ENCODE data around the gene IFIH1. TPM values are rescaled to one million over a fixed set of nuclear protein-coding genes. Genes with fewer than 3 reads are reported as not detected.

The IFIH1 gene
- total RNA-seq, 1 experiment from 2014 or later: 7.8 TPM

GRCh38 chr2:162300266-162300665 is 18.2 kb downstream of the IFIH1 start:
- Histone ChIP-seq H3K9me3 (ENCODE audit: low read length) (no peaks in the 10 kb centered on the region), H3K9ac (ENCODE audit: low read length) (no peak overlapping the region), H3K36me3 (ENCODE audit: low read depth, low read length) (no peaks in the 10 kb centered on the region), H3K4me1 (ENCODE audit: insufficient read depth, low read length) (no peaks in the 10 kb centered on the region; the same call in 1 of the 2 replicates), H4K20me1 (ENCODE audit: low read length) (no peaks in the 10 kb centered on the region), H3K9me2 (replicated peaks; ENCODE audit: low read length) (no peaks in the 10 kb centered on the region), H3F3A (ENCODE audit: low read length, unreplicated experiment) (no peaks in the 10 kb centered on the region), H3K27ac (ENCODE audit: low read length) (no peak overlapping the region), H3K27me3 (ENCODE audit: low read length) (no peaks in the 10 kb centered on the region), H3K79me2 (ENCODE audit: low read length) (no peaks in the 10 kb centered on the region), H2AFZ (ENCODE audit: low read length) (no peak overlapping the region), H3K4me2 (ENCODE audit: low read length) (no peak overlapping the region), H3K4me3 (ENCODE audit: low read length) (no peak overlapping the region)
- CTCF ChIA-PET: interaction anchor here (0.6 kb wide), 2 partner anchors 81 to 495 kb away, joined by 3 to 5 read pairs; no protein-coding TSS in a partner anchor
- ATAC-seq (no peak), DNase-seq (no peak)
- no TSS peak for BruUV-seq (replicated peaks)
- POLR2A ChIA-PET (ENCODE audit: unreplicated experiment): no interaction called here
- no peak for TF ChIP-seq CTCF (conservative IDR thresholded peaks at IDR 0.05; ENCODE audit: low read depth, low read length)
- intact Hi-C loops (cut with micrococcal nuclease): loop anchor here (2.0 kb wide), 1 partner anchor 35 kb away; no protein-coding TSS in a partner anchor

DNA sequence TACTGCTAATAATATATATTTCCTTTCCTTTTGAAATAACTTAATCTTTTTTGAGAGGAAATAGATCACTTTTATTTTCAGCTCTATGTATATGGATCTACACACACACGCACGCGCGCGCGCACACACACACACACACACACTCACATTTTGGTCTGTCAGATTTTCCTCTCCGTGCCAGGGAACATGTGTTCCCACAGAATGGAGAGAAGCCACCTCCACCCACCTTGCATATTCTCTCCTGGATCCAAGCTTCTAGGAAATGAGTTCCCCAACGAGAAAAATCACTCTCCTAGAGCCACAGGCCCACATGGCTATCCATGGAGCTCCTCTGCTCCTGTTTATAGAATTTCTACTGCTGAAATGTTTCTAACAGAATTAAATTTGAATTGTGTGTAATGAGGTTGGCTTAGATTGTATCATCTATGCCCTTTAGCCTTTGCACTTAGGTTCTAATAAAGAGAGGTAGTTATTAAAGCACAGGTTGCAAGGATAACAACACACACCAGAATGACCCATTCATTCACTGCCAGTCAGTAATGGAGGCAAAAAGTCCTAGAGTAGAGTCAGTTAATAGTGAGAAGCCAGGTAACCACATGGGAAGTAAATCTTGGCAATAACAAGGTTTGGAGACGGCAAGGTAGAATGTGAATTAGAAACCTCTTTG is 19.7 kb downstream of the IFIH1 start:
- intact Hi-C loops (cut with micrococcal nuclease): loop anchor here (1.0 to 10.0 kb wide), 4 partner anchors 37 to 714 kb away; no protein-coding TSS in a partner anchor
- no peak for TF ChIP-seq EZH2 (IDR thresholded peaks at IDR 0.05; ENCODE audit: low read length, unreplicated experiment)
- no peak for TF ChIP-seq CTCF (conservative IDR thresholded peaks at IDR 0.05; ENCODE audit: low read depth, low read length)
- no peak for TF ChIP-seq EZH2phosphoT487 (IDR thresholded peaks at IDR 0.05; ENCODE audit: borderline replicate concordance, low read length)
- Histone ChIP-seq H2AFZ (ENCODE audit: low read length) (no peak overlapping the region), H3F3A (ENCODE audit: low read length, unreplicated experiment) (no peaks in the 10 kb centered on the region), H3K9me2 (replicated peaks; ENCODE audit: low read length) (no peaks in the 10 kb centered on the region), H3K27ac (ENCODE audit: low read length) (no peak overlapping the region), H3K79me2 (ENCODE audit: low read length) (no peaks in the 10 kb centered on the region), H3K9ac (ENCODE audit: low read length) (no peak overlapping the region), H3K27me3 (ENCODE audit: low read length) (no peaks in the 10 kb centered on the region), H3K4me2 (ENCODE audit: low read length) (no peak overlapping the region), H3K9me3 (ENCODE audit: low read length) (no peaks in the 10 kb centered on the region), H3K4me1 (ENCODE audit: insufficient read depth, low read length) (peaks cover under 1% of the 10 kb centered on the region; the same call in 1 of the 2 replicates), H3K4me3 (ENCODE audit: low read length) (no peak overlapping the region), H3K36me3 (ENCODE audit: low read depth, low read length) (no peaks in the 10 kb centered on the region), H4K20me1 (ENCODE audit: low read length) (no peaks in the 10 kb centered on the region)
- no TSS peak for BruUV-seq (replicated peaks)
- DNase-seq: no peak
- POLR2A ChIA-PET (ENCODE audit: unreplicated experiment): no interaction called here
- no peak for ATAC-seq
- CTCF ChIA-PET: interaction anchor here (0.5 to 1.8 kb wide), 8 partner anchors 37 to 352 kb away, joined by 3 to 38 read pairs (median 5); no protein-coding TSS in a partner anchor

DNA sequence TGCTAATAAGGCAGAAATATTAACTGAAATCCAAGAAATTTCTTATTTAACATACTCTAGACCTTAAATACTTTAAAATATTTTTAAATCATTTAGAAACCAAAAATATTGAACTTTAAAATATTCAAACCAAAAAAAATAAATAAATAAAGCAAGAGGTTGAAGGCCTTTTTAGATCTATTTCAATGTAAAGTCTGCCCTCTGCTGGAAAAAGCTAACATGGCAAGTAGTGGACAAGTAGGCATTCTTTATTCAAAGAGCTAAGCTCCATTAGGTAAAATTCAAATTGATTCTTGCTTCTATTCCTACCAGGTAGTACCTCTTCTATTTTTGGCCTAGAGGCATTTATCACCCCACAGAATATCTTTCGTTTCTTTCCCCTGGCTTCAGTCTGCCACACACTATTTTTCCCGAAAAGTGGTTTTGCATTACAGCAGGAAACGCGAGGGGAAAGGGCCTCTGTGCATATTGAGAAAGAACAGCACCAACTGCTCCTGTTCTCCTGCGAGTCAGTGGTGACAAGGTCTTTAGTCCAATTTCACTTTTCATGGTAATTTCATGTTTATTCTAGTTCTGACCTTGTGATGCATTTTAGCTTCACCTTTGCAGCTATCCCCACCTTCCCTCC is 20.4 kb downstream of the IFIH1 start:
- Histone ChIP-seq H3K27ac (ENCODE audit: low read length) (no peak overlapping the region), H3K4me3 (ENCODE audit: low read length) (no peak overlapping the region), H3K9ac (ENCODE audit: low read length) (no peak overlapping the region), H3K36me3 (ENCODE audit: low read depth, low read length) (no peaks in the 10 kb centered on the region), H3K4me2 (ENCODE audit: low read length) (no peak overlapping the region), H2AFZ (ENCODE audit: low read length) (no peak overlapping the region), H3K79me2 (ENCODE audit: low read length) (no peaks in the 10 kb centered on the region), H3K27me3 (ENCODE audit: low read length) (no peaks in the 10 kb centered on the region), H4K20me1 (ENCODE audit: low read length) (no peaks in the 10 kb centered on the region), H3F3A (ENCODE audit: low read length, unreplicated experiment) (no peaks in the 10 kb centered on the region), H3K9me3 (ENCODE audit: low read length) (no peaks in the 10 kb centered on the region), H3K4me1 (ENCODE audit: insufficient read depth, low read length) (peaks cover 8% of the 10 kb centered on the region; the same call in 1 of the 2 replicates), H3K9me2 (replicated peaks; ENCODE audit: low read length) (no peaks in the 10 kb centered on the region)
- ChIA-PET CTCF (interaction anchor here (0.5 to 1.8 kb wide), 9 partner anchors 36 to 710 kb away, joined by 3 to 38 read pairs (median 4); no protein-coding TSS in a partner anchor), POLR2A (ENCODE audit: unreplicated experiment) (no interaction called here)
- DNase-seq: peak; percentile 92
- intact Hi-C loops (cut with micrococcal nuclease): loop anchor here (1.0 to 10.0 kb wide), 4 partner anchors 36 to 713 kb away; no protein-coding TSS in a partner anchor
- TF ChIP-seq CTCF (conservative IDR thresholded peaks at IDR 0.05; ENCODE audit: low read depth, low read length) (peak; percentile 87), EZH2phosphoT487 (IDR thresholded peaks at IDR 0.05; ENCODE audit: borderline replicate concordance, low read length) (no peak)
- 0 out of 2 replicates have a peak, but pooled peaks have one; percentile 41 for ATAC-seq
- no TSS peak for BruUV-seq (replicated peaks)
